Loucy (cell line): ENCODE results near the gene NBAS.

Experiments used
- H2AFZ ChIP-seq: fragments of 200-600 bp; sonication (generic); 2 replicates; pipeline ENCODE4 v1.6.0; 2016; ENCODE audit warnings: antibody characterized with exemption, mild to moderate bottlenecking, low read length, moderate library complexity
- H3F3A ChIP-seq: fragments of 200-600 bp; 2 replicates; pipeline ENCODE4 v1.6.0; 2016; ENCODE audit warnings: antibody characterized with exemption, low read depth, mild to moderate bottlenecking
- H3K27me3 ChIP-seq: fragments of 200-600 bp; sonication (generic); 2 replicates; pipeline ENCODE4 v1.6.1; 2014; ENCODE audit warnings: low read length, mild to moderate bottlenecking; ENCODE audit not compliant: insufficient read depth, poor library complexity, severe bottlenecking
- H3K36me3 ChIP-seq: fragments of 200-600 bp; sonication (generic); 2 replicates; pipeline ENCODE4 v1.6.1; 2016; ENCODE audit warnings: low read length; ENCODE audit not compliant: insufficient read depth
- H3K4me1 ChIP-seq: fragments of 200-600 bp; sonication (generic); 2 replicates; pipeline ENCODE4 v1.5.1; 2014; ENCODE audit warnings: low read length, mild to moderate bottlenecking; ENCODE audit not compliant: insufficient read depth, poor library complexity, severe bottlenecking
- H3K4me2 ChIP-seq: fragments of 200-600 bp; sonication (generic); 2 replicates; pipeline ENCODE4 v1.6.0; 2014; ENCODE audit warnings: antibody characterized with exemption, low read length, low read depth, mild to moderate bottlenecking; ENCODE audit not compliant: poor library complexity, severe bottlenecking
- H3K4me3 ChIP-seq: fragments of 200-600 bp; sonication (generic); 2 replicates; pipeline ENCODE4 v1.5.1; 2014; ENCODE audit warnings: low read length, mild to moderate bottlenecking, mixed read lengths; ENCODE audit not compliant: poor library complexity, severe bottlenecking
- H3K79me2 ChIP-seq: fragments of 200-600 bp; sonication (generic); 2 replicates; pipeline ENCODE4 v1.6.1; 2014; ENCODE audit warnings: low read length; ENCODE audit not compliant: insufficient read depth
- H3K9ac ChIP-seq: fragments of 200-600 bp; sonication (generic); 2 replicates; pipeline ENCODE4 v1.6.0; 2014; ENCODE audit warnings: mild to moderate bottlenecking, low read depth, low read length, moderate library complexity; ENCODE audit not compliant: poor library complexity, severe bottlenecking
- H3K9me2 ChIP-seq: fragments of 200-600 bp; sonication (generic); replicated peaks from 2 replicates; pipeline ENCODE4 v1.6.1; 2016; ENCODE audit warnings: low read depth, low read length, mixed read lengths
- H3K9me3 ChIP-seq: fragments of 200-600 bp; sonication (generic); 2 replicates; pipeline ENCODE4 v1.6.1; 2014; ENCODE audit warnings: mild to moderate bottlenecking, antibody characterized with exemption, low read length, low read depth; ENCODE audit not compliant: insufficient read depth
- H4K20me1 ChIP-seq: fragments of 200-600 bp; sonication (generic); 2 replicates; pipeline ENCODE4 v1.6.0; 2014; ENCODE audit warnings: antibody characterized with exemption, low read length, mild to moderate bottlenecking; ENCODE audit not compliant: insufficient read depth, poor library complexity, severe bottlenecking
- EZH2phosphoT487 ChIP-seq: fragments of 200-600 bp; IDR thresholded peaks from 2 replicates; pipeline ENCODE4 v1.6.1; 2018; ENCODE audit warnings: antibody characterized with exemption, mild to moderate bottlenecking, moderate library complexity, borderline replicate concordance
- TF ChIP-seq, protein P1 (sequence below): fragments of 200-600 bp; sonication (generic); conservative IDR thresholded peaks from 2 replicates; pipeline ENCODE4 v1.5.1; 2014; ENCODE audit warnings: mild to moderate bottlenecking, antibody characterized with exemption, low read length

NBAS gene

GRCh38 chr2:15399241-15399640 is 161.9 kb downstream of the NBAS start:
- no peaks in the 10 kb centered on the region for H3K9me3 ChIP-seq
- H3K4me3 ChIP-seq, result no peak overlapping the region
- no peak overlapping the region for H2AFZ ChIP-seq
- H3K4me2 ChIP-seq, result no peak overlapping the region
- H3K9ac ChIP-seq, result no peak overlapping the region
- H3K36me3 ChIP-seq, result peaks cover 21% of the 10 kb centered on the region; the same call in 1 of the 2 replicates
- TF ChIP-seq EZH2phosphoT487, result no peak
- TF ChIP-seq, protein P1, sequence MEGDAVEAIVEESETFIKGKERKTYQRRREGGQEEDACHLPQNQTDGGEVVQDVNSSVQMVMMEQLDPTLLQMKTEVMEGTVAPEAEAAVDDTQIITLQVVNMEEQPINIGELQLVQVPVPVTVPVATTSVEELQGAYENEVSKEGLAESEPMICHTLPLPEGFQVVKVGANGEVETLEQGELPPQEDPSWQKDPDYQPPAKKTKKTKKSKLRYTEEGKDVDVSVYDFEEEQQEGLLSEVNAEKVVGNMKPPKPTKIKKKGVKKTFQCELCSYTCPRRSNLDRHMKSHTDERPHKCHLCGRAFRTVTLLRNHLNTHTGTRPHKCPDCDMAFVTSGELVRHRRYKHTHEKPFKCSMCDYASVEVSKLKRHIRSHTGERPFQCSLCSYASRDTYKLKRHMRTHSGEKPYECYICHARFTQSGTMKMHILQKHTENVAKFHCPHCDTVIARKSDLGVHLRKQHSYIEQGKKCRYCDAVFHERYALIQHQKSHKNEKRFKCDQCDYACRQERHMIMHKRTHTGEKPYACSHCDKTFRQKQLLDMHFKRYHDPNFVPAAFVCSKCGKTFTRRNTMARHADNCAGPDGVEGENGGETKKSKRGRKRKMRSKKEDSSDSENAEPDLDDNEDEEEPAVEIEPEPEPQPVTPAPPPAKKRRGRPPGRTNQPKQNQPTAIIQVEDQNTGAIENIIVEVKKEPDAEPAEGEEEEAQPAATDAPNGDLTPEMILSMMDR, result no peak
- H3F3A ChIP-seq, result no peaks in the 10 kb centered on the region
- H3K27me3 ChIP-seq, result no peaks in the 10 kb centered on the region
- H3K79me2 ChIP-seq, result no peaks in the 10 kb centered on the region
- no peaks in the 10 kb centered on the region for H4K20me1 ChIP-seq
- H3K9me2 ChIP-seq, result no peaks in the 10 kb centered on the region
- no peaks in the 10 kb centered on the region for H3K4me1 ChIP-seq

GRCh38 chr2:15391751-15392150 is 169.4 kb downstream of the NBAS start:
- Histone ChIP-seq H3K9ac (no peak overlapping the region), H3K79me2 (no peaks in the 10 kb centered on the region), H3K27me3 (no peaks in the 10 kb centered on the region), H3K36me3 (peaks cover 53% of the 10 kb centered on the region; the same call in 1 of the 2 replicates), H3K4me3 (no peak overlapping the region), H3K9me2 (no peaks in the 10 kb centered on the region), H3K4me1 (peaks cover 10% of the 10 kb centered on the region), H3K9me3 (no peaks in the 10 kb centered on the region), H4K20me1 (no peaks in the 10 kb centered on the region), H3F3A (no peaks in the 10 kb centered on the region; the same call in 1 of the 2 replicates), H2AFZ (no peak overlapping the region), H3K4me2 (no peak overlapping the region)
- TF ChIP-seq EZH2phosphoT487, result no peak
- TF ChIP-seq, protein P1, result no peak

- no peak for TF ChIP-seq EZH2phosphoT487
- TF ChIP-seq, protein P1, result no peak
- Histone ChIP-seq H3K9me3 (no peaks in the 10 kb centered on the region), H3K4me1 (peaks cover 10% of the 10 kb centered on the region), H3K27me3 (no peaks in the 10 kb centered on the region), H3F3A (no peaks in the 10 kb centered on the region; the same call in 1 of the 2 replicates), H3K4me2 (no peak overlapping the region), H3K9ac (no peak overlapping the region), H2AFZ (no peak overlapping the region), H3K9me2 (no peaks in the 10 kb centered on the region), H3K4me3 (no peak overlapping the region), H3K79me2 (no peaks in the 10 kb centered on the region), H4K20me1 (no peaks in the 10 kb centered on the region), H3K36me3 (peaks cover 58% of the 10 kb centered on the region; the same call in 1 of the 2 replicates)
These were observed 171.2 kb downstream of the NBAS start for GRCh38 chr2:15389895-15390294.
